ENCODE results near the gene DNM3.

The DNM3 gene

GRCh38 chr1:171981303-171981702, 140.0 kb downstream of the DNM3 start:
- ATAC-seq = no peak

GRCh38 chr1:171983584-171983983, 142.3 kb downstream of the DNM3 start:
- TF ChIP-seq TSHZ2 (CRISPR knock-in tag; IDR thresholded peaks at IDR 0.05) (no peak), TCF4 (CRISPR knock-in tag; IDR thresholded peaks at IDR 0.05; ENCODE audit: borderline replicate concordance) (no peak), PPARA (CRISPR knock-in tag; IDR thresholded peaks at IDR 0.05; ENCODE audit: borderline replicate concordance) (no peak)
- ATAC-seq = peak; percentile 78

More at GRCh38 chr1:171981303-171981702, 140.0 kb downstream of the DNM3 start:
- TF ChIP-seq ZNF70 (CRISPR knock-in tag; IDR thresholded peaks at IDR 0.05) (no peak), BACH2 (CRISPR knock-in tag; IDR thresholded peaks at IDR 0.05; ENCODE audit: borderline replicate concordance) (no peak), SNAI2 (CRISPR knock-in tag; IDR thresholded peaks at IDR 0.05) (no peak), PPARA (CRISPR knock-in tag; IDR thresholded peaks at IDR 0.05; ENCODE audit: borderline replicate concordance) (no peak), TSHZ2 (CRISPR knock-in tag; IDR thresholded peaks at IDR 0.05) (no peak), CSDC2 (CRISPR knock-in tag; IDR thresholded peaks at IDR 0.05) (no peak)

- no peak for TF ChIP-seq TCF4 (CRISPR knock-in tag; IDR thresholded peaks at IDR 0.05; ENCODE audit: borderline replicate concordance)
- no peak for TF ChIP-seq CSDC2 (CRISPR knock-in tag; IDR thresholded peaks at IDR 0.05)
- TF ChIP-seq ZNF70 (CRISPR knock-in tag; IDR thresholded peaks at IDR 0.05) = no peak
- no peak for TF ChIP-seq ZNF565 (CRISPR knock-in tag; conservative IDR thresholded peaks at IDR 0.05; ENCODE audit: low read depth)
- TF ChIP-seq TOX (CRISPR knock-in tag; IDR thresholded peaks at IDR 0.05; ENCODE audit: borderline replicate concordance) = no peak
- no peak for TF ChIP-seq POU6F1 (CRISPR knock-in tag; IDR thresholded peaks at IDR 0.05; ENCODE audit: borderline replicate concordance, low read depth)
- TF ChIP-seq GLIS3 (CRISPR knock-in tag; IDR thresholded peaks at IDR 0.05) = no peak
- TF ChIP-seq CREB5 (CRISPR knock-in tag; IDR thresholded peaks at IDR 0.05; ENCODE audit: low read depth) = no peak
- TF ChIP-seq SNAI2 (CRISPR knock-in tag; IDR thresholded peaks at IDR 0.05) = no peak
- no peak for TF ChIP-seq OSR1 (CRISPR knock-in tag; IDR thresholded peaks at IDR 0.05)
- no peak for TF ChIP-seq BACH2 (CRISPR knock-in tag; IDR thresholded peaks at IDR 0.05; ENCODE audit: borderline replicate concordance)
- TF ChIP-seq ESRRG (CRISPR knock-in tag; IDR thresholded peaks at IDR 0.05) = no peak
- TF ChIP-seq ARNTL (CRISPR knock-in tag; IDR thresholded peaks at IDR 0.05; ENCODE audit: borderline replicate concordance, low read depth) = no peak
- no peak for TF ChIP-seq PATZ1 (CRISPR knock-in tag; IDR thresholded peaks at IDR 0.05; ENCODE audit: borderline replicate concordance)
- TF ChIP-seq ZFP30 (CRISPR knock-in tag; IDR thresholded peaks at IDR 0.05) = no peak
- TF ChIP-seq ZNF8 (CRISPR knock-in tag; IDR thresholded peaks at IDR 0.05) = no peak
- no peak for TF ChIP-seq ZFP3 (CRISPR knock-in tag; IDR thresholded peaks at IDR 0.05)
- no peak; the same call in 2 of the 3 replicates for ATAC-seq
These were observed 143.0 kb downstream of the DNM3 start for GRCh38 chr1:171984262-171984661.

Measured in SK-N-SH treated with all-trans-retinoic acid at 6 μM for 48 hours (cell line).